HG03103 (cell line): ENCODE data around the gene SLC1A5.

ENCODE experiments used
- ATAC-seq: cut with Tn5 transposase; IDR thresholded peaks from one replicate; pipeline ENCODE4 v1.9.1; 2021; ENCODE audit warnings: low read depth; ENCODE audit not compliant: unreplicated experiment

The SLC1A5 gene

DNA sequence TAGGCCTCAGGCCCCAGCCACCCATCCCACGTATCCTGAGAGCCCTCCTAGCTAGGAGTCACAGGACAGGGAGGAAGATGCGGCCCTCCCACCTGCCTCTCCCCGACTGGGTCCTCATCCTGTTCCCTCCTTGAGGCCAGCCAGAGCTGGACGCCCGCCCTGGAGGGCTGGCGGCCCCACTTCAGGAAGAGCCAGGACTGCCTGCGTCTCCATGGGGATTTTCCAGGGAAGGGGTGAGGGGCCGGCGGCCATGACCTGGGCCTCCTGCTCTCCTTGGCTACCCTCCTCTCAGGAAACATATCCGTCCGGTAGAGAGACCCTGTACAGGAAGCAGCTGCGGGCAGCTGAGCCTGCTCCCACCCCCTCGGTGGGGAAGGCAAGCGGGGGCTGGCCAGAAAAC, 60.2 kb downstream of the SLC1A5 start:
- no peak for ATAC-seq

DNA sequence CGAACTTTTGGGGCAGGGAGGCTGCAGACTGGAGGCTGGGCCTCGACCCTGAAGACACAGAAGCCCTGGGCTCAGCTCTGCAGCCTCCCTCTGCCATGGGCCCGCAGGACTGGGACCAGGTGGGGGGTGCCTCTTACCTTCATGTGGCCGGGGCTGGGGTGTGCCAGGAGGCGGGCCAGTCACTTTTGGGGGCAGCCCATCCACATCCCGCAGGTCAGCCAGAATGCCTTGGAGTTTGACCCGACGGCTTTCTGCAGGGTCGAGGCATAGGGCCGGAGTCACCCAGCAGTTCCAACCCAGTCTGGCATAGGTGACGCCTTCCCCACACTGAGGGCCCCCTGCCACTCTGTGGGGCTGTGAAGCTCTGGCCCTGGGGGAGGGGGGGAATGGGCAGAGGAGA, 60.6 kb downstream of the SLC1A5 start:
- ATAC-seq, result no peak

DNA sequence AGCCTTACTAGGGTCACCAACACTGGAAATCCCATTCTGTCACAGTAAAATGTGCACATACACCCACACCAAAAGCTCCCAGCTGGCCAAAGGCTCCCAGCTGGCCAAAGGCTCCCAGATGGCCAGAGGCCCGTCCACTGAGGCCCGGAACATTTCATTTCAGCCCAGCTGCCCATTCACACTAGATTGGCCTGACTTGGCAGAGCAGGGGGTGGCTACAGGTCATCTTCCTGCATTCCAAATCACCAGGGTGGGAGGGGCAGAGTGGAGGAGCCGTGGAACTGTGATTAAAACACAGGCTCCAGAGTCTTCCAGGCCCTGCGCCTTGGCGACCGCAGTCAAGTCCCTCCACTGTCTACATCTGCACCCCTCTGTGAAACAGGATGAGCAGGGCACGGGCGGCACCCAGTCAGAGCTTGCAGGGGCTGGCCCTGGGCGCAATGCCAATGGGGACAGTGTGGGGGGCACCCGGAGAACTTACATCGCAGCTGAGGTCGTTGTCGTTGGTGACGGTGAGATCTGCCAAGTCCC, 61.4 kb downstream of the SLC1A5 start:
- no peak for ATAC-seq

DNA sequence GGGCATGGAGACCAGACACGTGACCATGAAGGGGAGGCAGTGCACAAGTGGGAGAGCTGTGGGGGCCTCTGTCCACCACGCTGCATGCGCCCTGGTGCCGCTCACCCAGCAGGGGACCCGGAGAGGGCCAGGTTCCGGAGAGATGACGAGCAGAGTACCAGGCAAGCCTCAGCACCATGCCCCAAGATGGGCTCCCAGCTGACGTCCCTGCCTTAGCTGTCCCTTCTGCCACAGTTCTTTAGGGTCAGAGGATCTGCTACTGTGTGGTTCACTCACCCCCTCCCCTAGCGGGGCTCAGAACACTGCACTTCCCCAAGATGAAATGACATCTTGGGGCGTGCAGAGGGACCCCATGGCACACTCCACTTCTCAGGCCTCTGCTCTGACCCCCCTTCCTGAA, 61.8 kb downstream of the SLC1A5 start:
- no peak for ATAC-seq

DNA sequence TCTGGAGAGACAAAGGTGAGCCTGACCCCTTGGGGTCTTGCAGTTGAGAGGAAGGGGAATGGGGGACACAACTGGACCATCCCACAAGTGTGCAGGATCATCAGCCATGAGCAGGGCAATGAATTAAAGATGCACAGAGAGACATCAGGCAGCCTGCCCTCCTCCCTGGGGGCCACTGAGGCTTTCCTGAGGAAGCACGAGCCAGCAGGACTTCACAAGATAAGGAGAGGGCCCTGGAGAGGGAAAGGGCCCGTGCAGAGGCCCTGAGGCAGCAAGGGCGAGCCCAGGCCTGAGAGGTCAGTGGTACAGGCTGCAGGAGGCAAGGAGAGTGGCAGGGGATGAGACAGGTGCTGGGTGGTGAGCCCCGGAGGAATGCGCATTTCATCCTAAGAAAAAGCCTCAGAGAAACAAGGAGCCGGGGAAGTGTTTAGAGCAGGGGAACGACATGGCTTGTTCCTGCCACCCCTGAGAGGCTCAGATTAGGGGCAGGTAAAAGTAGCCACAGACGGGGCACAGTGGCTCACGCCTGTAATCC, 62.5 kb downstream of the SLC1A5 start:
- ATAC-seq, result no peak

DNA sequence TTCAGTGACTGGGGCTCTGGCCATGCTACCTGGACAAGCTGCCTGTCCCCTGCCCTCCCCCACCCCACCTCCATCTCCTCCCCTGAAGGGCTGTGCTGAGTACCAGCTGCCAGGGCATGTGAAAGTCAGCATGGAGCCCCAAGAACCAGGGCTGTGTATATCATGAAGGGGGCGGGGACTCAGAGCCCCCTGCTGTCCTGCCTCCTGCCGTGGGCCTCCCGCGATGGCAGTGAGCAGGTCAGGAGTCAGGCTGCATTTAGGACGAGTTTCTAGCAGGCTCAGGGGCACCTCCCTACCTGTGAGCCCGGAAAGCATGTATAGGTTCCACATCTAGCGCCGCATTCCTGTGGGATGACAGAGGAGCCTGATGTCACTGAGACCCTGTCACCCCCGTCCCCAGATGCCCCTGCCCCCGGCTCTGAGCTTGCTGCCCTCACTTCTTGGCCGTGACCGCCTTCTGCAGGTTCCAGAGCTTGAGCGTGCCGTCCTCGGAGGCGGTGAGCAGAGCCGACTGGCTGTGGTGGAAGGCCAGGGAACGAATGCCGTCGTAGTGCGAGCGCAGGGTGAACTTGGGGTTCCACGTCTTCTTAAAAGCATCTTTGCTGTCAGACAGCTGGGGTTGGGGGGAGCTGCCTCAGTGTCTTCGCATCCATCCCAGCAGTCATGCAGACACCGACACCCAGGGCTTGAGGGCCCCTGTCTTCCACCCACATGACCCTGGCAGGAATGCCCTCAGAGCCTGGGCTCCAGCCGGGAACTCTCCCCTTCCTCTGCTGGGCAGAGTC, 63.2 kb downstream of the SLC1A5 start:
- ATAC-seq, result no peak
